Gastroesophageal sphincter (tissue), 3 donors: ENCODE data around the gene FREM3.

Experiments used
- CTCF ChIP-seq, 4 experiments: fragments of 200-600 bp in 2 of 4; fragments of 450-650 bp in 2 of 4; sonication (generic) in 1 of 4; IDR thresholded peaks; one replicate each; pipeline ENCODE4 v1.5.1; 2017 to 2019; ENCODE audit warnings: antibody characterized with exemption in 4 of 4, mild to moderate bottlenecking in 2 of 4, moderate library complexity in 2 of 4
- EP300 ChIP-seq: sonication (generic); formaldehyde crosslinking; IDR thresholded peaks from one replicate; pipeline ENCODE4 v1.6.1; 2017; ENCODE audit warnings: antibody characterized with exemption, mild to moderate bottlenecking
- POLR2A ChIP-seq, 2 donors: fragments of 450-650 bp; IDR thresholded peaks; one replicate each; pipeline ENCODE4 v1.6.1; 2017; ENCODE audit warnings: antibody characterized with exemption in 2 of 2, mild to moderate bottlenecking in 2 of 2, moderate library complexity in 1 of 2

GRCh38 chr4:143564472-143564871 lies 136.0 kb downstream of the FREM3 start:
- no peak for TF ChIP-seq POLR2A (IDR thresholded peaks at IDR 0.05)
- no peak for TF ChIP-seq CTCF (IDR thresholded peaks at IDR 0.05)
- TF ChIP-seq EP300 = no peak
